Stimulated activated CD8-positive, alpha-beta memory T cell treated with anti-CD3 and anti-CD28 coated beads, Interleukin-12 subunit alpha, Interleukin-12 subunit beta, amount 100 ng/mL, for 1 hour (primary cell): ENCODE data around the gene HRNR.
A peak's percentile ranks its signal among the peaks of the same experiment; 100 is the strongest.
"Not testable (repeated sequence)": the region's sequence is repeated elsewhere in the genome, so short reads cannot be mapped to it uniquely, and the experiment has no call there.

Source experiments
- DNase-seq: peaks from one replicate; pipeline ENCODE4 v3.0.0-alpha.2; 2020; ENCODE audit warnings: low read depth

HRNR gene

DNA sequence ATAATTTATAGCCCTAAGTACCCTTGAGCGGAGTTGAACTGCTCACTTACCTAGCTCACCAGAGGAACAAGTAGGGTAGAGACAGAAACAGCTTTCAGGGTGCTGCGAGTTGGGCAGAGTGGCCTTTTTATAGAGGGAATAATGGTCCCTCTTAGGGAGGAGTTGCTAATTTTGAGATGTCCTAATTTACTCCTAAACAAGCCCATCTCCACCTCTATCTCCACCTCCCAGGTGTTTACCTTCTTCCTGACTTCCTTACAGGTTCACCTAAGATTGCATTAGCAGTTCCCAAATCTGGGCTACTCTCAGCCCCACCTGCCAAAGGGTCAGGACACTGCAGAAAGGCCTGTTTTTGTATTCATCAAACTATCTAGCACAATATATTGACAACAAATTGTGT, at the start of gene HRNR:
TSS of gene HRNR (minus strand) at position 101 of the 400 bp plus-strand sequence. CDS start 940 bp downstream, outside the sequence.
- DNase-seq: no peak

DNA sequence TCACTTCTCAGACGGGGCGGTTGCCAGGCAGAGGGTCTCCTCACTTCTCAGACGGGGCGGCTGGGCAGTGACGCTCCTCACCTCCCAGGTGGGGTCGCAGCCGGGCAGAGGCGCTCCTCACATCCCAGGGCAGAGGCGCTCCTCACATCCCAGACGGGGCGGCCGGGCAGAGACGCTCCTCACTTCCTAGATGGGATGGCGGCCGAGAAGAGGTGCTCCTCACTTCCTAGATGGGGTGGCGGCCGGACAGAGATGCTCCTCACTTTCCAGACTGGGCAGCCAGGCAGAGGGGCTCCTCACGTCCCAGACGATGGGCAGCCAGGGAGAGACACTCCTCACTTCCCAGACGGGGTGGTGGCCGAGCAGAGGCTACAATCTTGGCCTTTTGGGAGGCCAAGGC, 32.4 kb upstream of the HRNR start:
- DNase-seq: not testable (repeated sequence)

DNA sequence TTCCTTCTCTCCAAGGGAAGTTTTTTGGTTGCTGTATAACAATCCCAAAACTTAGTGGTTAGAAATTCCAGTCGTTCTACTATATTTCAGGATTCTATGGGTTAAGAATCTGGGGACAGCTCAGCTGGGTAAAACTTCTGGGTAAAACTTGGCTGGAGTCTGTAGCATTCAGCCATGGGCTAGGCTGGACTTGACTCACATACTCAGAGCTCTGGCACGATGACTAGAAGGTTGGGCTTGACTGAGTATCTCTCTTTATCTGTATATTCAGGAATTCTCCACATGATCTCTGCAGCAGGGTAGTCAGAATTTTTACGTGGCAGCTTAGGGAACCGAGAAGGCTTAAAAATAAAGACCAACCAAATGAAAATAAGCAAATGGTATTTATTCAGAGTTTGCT, 28.2 kb upstream of the HRNR start:
- DNase-seq: no peak

GRCh38 chr1:152251391-152251790, 27.4 kb upstream of the HRNR start:
- no peak for DNase-seq

DNA sequence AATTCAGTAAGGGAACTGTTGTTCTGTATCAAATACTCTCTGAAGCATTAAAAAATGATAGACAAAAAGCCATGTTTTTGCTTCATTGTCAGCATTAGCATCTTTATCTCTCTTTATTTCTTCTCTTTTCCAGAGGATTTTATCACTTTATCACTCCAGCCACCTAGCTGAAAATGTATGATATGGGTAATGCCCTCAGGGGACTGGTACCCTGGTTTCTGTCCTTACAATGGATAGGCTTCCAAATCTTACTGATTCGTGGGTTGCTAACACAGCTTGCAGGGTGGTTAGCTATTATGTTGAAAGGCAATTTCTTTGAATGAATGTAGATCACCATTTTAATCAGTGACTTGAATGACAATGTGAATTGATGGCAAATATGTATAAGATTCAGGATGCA, 23.3 kb upstream of the HRNR start:
- no peak for DNase-seq

GRCh38 chr1:152244576-152245273, 20.7 kb upstream of the HRNR start:
- no peak for DNase-seq

DNA sequence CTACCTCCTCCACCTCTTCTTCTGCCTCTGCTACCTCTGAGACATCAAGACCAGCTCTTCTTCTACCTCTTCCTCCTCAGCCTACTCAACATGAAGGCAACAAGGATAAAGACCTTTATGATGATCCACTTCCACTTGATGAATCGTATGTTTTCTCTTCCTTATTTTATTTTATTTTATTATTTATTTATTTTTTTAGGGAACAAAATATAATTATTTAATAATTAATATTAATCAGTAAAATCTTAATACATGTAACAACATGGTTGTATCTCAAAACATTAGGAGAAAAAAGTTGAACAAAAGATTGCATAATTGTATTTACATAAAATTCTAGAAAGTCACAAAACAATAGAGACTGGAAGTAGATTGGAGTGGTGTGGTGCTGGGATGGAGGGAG, 13.1 kb upstream of the HRNR start:
- no peak for DNase-seq

- no peak for DNase-seq
These were observed 4.8 kb upstream of the HRNR start for GRCh38 chr1:152228831-152229230.

- no peak for DNase-seq
These were observed 3.4 kb upstream of the HRNR start for GRCh38 chr1:152227310-152227928.

DNA sequence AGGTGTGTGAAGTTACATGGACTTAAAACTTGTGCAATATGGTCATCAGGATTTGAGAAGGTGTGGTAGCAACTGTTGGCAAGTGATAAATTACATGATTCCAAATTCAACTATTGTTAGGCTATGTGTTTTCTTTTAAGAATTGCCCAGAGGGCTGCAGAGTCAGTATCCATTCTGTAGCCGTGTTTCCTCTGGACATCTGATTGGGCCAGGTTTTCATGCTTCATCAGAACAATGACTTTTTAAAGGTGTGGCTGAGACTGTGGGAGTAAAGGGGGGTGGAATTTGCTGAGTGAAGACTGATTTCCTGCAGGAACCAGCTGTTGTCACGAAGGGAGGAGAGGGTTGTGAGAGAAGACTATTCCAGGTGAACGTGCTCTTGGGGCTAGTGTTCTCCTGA, 1.7 kb upstream of the HRNR start:
- no peak for DNase-seq

- no peak for DNase-seq
These were observed 3.5 kb downstream of the HRNR start for GRCh38 chr1:152220166-152221163.

DNA sequence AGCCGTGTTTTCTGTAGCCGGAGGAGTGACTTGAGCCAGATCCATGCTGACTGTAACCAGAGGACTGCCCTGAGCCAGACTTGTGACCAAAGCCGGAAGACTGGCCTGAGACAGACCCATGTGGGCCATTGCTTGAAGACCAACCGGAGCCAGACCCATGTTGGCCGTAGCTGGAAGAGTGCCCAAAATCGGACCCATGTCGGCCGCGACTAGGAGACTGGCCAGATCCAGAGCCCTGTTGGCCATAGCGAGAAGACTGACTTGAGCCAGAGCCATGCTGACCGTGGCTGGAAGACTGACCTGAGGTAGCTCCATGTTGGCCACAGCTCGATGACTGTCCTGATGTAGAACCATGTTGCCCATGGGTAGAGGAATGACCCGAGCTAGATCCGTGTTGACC, 4.6 kb downstream of the HRNR start:
- DNase-seq: not testable (repeated sequence)

DNA sequence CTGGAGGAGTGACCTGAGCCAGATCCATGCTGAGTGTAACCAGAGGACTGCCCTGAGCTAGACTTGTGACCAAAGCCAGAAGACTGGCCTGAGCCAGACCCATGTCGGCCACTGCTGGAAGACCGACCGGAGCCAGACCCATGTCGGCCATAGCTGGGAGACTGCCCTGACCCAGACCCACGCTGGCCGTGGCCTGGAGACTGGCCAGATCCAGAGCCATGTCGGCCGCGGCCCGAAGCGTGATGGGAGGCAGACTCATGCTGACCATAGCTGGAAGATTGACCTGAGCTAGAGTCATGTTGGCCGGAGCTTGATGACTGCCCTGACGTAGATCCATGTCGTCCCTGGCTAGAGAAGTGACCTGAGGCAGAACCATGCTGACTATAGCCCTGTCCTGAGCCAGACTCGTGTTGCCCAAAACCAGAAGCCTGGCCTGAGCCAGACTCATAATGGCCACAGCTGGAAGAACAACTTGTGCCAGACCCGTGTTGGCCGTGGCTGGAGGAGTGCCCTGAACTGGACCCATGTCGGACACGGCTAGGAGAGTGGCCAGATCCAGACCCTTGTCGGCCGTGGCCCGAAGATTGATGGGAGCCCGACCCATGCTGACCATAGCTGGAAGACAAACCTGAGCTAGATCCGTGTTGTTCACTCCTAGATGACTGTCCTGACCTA, 5.1 kb downstream of the HRNR start:
- no peak for DNase-seq

DNA sequence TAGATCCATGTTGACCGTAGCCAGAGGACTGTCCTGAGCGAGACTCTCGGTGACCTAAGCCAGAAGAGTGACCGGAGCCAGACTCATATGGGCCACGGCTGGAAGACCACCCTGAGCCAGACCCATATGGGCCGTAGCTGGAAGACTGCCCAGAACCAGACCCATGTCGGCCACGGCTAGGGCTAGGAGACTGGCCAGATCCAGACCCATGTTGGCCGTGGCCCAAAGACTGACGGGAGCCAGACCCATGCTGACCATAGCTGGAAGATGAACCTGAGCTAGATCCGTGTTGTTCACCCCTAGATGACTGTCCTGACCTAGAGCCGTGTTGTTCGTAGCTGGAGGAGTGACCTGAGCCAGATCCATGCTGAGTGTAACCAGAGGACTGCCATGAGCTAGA, 8.4 kb downstream of the HRNR start:
- not testable (repeated sequence) for DNase-seq

DNA sequence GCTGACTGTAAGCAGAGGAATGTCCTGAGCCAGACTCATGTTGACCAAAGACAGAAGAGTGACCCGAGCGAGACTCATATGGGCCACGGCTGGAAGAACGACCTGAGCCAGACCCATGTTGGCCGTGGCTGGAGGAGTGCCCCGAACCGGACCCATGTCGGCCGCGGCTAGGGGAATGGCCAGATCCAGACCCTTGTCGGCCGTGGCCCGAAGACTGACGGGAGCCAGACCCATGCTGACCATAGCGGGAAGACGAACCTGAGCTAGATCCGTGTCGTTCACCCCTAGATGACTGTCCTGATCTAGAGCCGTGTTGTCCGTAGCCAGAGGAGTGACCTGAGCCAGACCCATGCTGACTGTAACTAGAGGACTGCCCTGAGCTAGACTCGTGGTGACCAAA, 9.1 kb downstream of the HRNR start:
- DNase-seq: not testable (repeated sequence)

GRCh38 chr1:152198982-152199381, 25.0 kb downstream of the HRNR start:
- no peak for DNase-seq

DNA sequence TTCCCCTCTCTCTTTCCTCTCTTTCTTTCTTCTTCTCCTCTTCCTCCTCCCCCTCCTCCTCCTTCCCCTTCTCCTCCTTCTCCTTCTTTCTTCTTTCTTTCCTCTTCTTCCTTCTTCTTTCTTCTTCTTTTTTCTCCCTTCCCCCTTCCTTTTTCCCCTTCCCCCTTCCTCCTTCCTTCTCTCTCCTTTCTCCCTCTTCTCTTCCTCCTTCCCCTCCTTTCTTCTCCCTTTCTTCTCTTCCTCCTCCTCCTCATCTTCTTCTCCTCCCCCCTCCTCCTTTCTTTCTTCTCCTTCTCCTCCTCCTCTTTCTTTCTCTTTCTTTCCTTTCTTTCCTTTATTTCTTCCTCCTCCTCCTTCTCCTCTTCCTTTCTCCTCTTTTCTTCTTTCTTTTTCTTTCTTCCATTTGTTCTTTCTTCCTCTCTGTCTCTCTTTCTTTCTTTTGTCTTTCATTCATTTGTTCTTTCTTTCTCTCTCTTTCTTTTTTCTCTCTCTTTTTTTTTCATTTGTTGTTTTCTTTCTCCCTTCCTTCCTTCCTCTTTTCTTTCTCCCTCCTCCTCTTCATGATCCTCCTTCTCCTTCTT, 26.5 kb downstream of the HRNR start:
- DNase-seq: no peak

- no peak for DNase-seq
These were observed 32.3 kb downstream of the HRNR start for GRCh38 chr1:152191711-152192110.

DNA sequence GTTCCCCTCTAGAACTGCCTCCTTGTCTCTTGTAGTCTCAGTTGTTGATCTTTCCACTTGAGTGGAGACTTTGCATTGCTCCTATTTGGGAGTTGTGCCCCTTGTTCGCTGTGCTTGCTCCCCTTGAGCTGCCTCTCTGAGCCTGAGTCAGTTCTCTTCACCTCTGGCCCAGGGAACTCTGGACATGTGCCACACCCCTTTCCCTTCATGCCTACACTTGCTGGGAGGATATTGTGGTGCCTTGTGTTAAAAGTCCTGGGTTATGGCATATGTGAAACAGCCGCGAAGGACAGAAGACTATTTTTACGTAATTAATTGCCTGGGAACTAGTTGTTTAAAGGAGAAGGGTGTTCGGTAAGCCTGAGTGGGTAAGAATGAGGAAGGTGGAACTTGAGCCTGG, 32.7 kb downstream of the HRNR start:
- no peak for DNase-seq

GRCh38 chr1:152190589-152190988, 33.4 kb downstream of the HRNR start:
- no peak for DNase-seq

- peak; percentile 40 for DNase-seq
These were observed 34.1 kb downstream of the HRNR start for GRCh38 chr1:152189657-152190442.
